H9 (cell line): ENCODE results near the gene KCTD20. TPM values are rescaled to one million over a fixed set of nuclear protein-coding genes. Genes with fewer than 3 reads are reported as not detected.

Source experiments
- DNase-seq: peaks from one replicate; pipeline ENCODE4 v3.0.0-alpha.2; 2017
- H2AFZ ChIP-seq: one replicate; pipeline ENCODE4 v1.6.1; 2013; ENCODE audit warnings: mild to moderate bottlenecking, low read length, control low read depth, moderate library complexity
- H2AK5ac ChIP-seq: 2 replicates; pipeline ENCODE4 v1.6.1; 2013; ENCODE audit warnings: low read length, control low read depth, mixed read lengths; ENCODE audit not compliant: insufficient read length
- H2BK120ac ChIP-seq: one replicate; pipeline ENCODE4 v1.6.1; 2013; ENCODE audit warnings: low read depth, mild to moderate bottlenecking, low read length, control low read depth, inconsistent platforms; ENCODE audit not compliant: poor library complexity, severe bottlenecking
- H2BK12ac ChIP-seq: 2 replicates; pipeline ENCODE4 v1.6.1; 2013; ENCODE audit warnings: low read length, control low read depth, mixed read lengths, low read depth; ENCODE audit not compliant: insufficient read length
- H2BK15ac ChIP-seq: 2 replicates; pipeline ENCODE4 v1.6.1; 2013; ENCODE audit warnings: low read depth, low read length, control low read depth
- H2BK20ac ChIP-seq: one replicate; pipeline ENCODE4 v1.6.1; 2013; ENCODE audit warnings: low read depth, mild to moderate bottlenecking, low read length, control low read depth, inconsistent platforms; ENCODE audit not compliant: poor library complexity, severe bottlenecking
- H2BK5ac ChIP-seq: 2 replicates; pipeline ENCODE4 v1.6.1; 2013; ENCODE audit warnings: low read length, control low read depth, mixed read lengths; ENCODE audit not compliant: insufficient read length
- H3K14ac ChIP-seq: 2 replicates; pipeline ENCODE4 v1.6.1; 2013; ENCODE audit warnings: low read length, control low read depth; ENCODE audit not compliant: insufficient read depth
- H3K18ac ChIP-seq: 2 replicates; pipeline ENCODE4 v1.6.1; 2013; ENCODE audit warnings: low read depth, mild to moderate bottlenecking, mixed read lengths, low read length, control low read depth; ENCODE audit not compliant: insufficient read length
- H3K23ac ChIP-seq: 2 replicates; pipeline ENCODE4 v1.6.1; 2013; ENCODE audit warnings: low read length, control low read depth, mixed read lengths, low read depth; ENCODE audit not compliant: insufficient read length
- H3K23me2 ChIP-seq: 2 replicates; pipeline ENCODE4 v1.6.1; 2013; ENCODE audit warnings: low read depth, mild to moderate bottlenecking, mixed read lengths, low read length, control low read depth; ENCODE audit not compliant: insufficient read length, poor library complexity, severe bottlenecking
- H3K27ac ChIP-seq: 2 replicates; pipeline ENCODE4 v1.5.1; 2013; ENCODE audit warnings: low read length, control low read depth, mixed read lengths, low read depth; ENCODE audit not compliant: insufficient read length
- H3K27me3 ChIP-seq: 2 replicates; pipeline ENCODE4 v1.6.1; 2013; ENCODE audit warnings: low read length, control low read depth, inconsistent platforms; ENCODE audit not compliant: insufficient read depth
- H3K4ac ChIP-seq: 2 replicates; pipeline ENCODE4 v1.6.1; 2013; ENCODE audit warnings: low read depth, mild to moderate bottlenecking, control low read depth, inconsistent platforms, low read length, moderate library complexity
- H3K4me1 ChIP-seq: 2 replicates; pipeline ENCODE4 v1.6.1; 2013; ENCODE audit warnings: low read length, control low read depth, inconsistent platforms; ENCODE audit not compliant: insufficient read depth
- H3K4me2 ChIP-seq: 2 replicates; pipeline ENCODE4 v1.6.1; 2013; ENCODE audit warnings: low read length, control low read depth, mixed read lengths; ENCODE audit not compliant: insufficient read length, insufficient read depth
- H3K56ac ChIP-seq: 2 replicates; pipeline ENCODE4 v1.6.1; 2013; ENCODE audit warnings: low read depth, mild to moderate bottlenecking, mixed read lengths, low read length, control low read depth; ENCODE audit not compliant: insufficient read length
- H3K79me1 ChIP-seq: 2 replicates; pipeline ENCODE4 v1.6.1; 2013; ENCODE audit warnings: low read depth, mild to moderate bottlenecking, moderate library complexity, low read length, control low read depth, inconsistent platforms; ENCODE audit not compliant: insufficient read depth, poor library complexity, severe bottlenecking
- H3K79me2 ChIP-seq: 2 replicates; pipeline ENCODE4 v1.6.1; 2013; ENCODE audit warnings: low read length, control low read depth, inconsistent platforms; ENCODE audit not compliant: insufficient read depth
- H3K9ac ChIP-seq: 2 replicates; pipeline ENCODE4 v1.6.1; 2013; ENCODE audit warnings: low read length, control low read depth, mixed read lengths; ENCODE audit not compliant: insufficient read length; ENCODE audit errors: extremely low read depth
- H3K9me3 ChIP-seq: one replicate; pipeline ENCODE4 v1.6.1; 2013; ENCODE audit warnings: low read depth, low read length, inconsistent platforms; ENCODE audit not compliant: control insufficient read depth
- H3T11ph ChIP-seq: one replicate; pipeline ENCODE4 v1.6.1; 2013; ENCODE audit warnings: mild to moderate bottlenecking, low read length, control low read depth, inconsistent platforms
- H4K20me1 ChIP-seq: one replicate; pipeline ENCODE4 v1.6.1; 2013; ENCODE audit not compliant: control insufficient read depth, insufficient read length, insufficient read depth
- H4K5ac ChIP-seq: 2 replicates; pipeline ENCODE4 v1.6.1; 2013; ENCODE audit warnings: low read depth, mild to moderate bottlenecking, mixed read lengths, low read length, control low read depth; ENCODE audit not compliant: insufficient read length
- H4K8ac ChIP-seq: replicated peaks from 2 replicates; pipeline ENCODE4 v1.6.1; 2013; ENCODE audit warnings: low read length, control low read depth, mixed read lengths, low read depth; ENCODE audit not compliant: insufficient read length
- H4K91ac ChIP-seq: 2 replicates; pipeline ENCODE4 v1.6.1; 2013; ENCODE audit warnings: low read depth, mild to moderate bottlenecking, moderate library complexity, mixed read lengths, low read length, control low read depth; ENCODE audit not compliant: insufficient read length
- H3K27ac Mint-ChIP-seq, 3 experiments: 2 replicates in 2 of 3; 3 replicates in 1 of 3; pipeline ENCODE4 v1.8.0; 2020 to 2021; ENCODE audit warnings: mixed read lengths in 3 of 3, mild to moderate bottlenecking in 1 of 3, moderate library complexity in 1 of 3
- H3K27me3 Mint-ChIP-seq: 2 replicates; pipeline ENCODE4 v1.8.0; 2021; ENCODE audit warnings: low read depth, mild to moderate bottlenecking, moderate library complexity, mixed read lengths
- H3K36me3 Mint-ChIP-seq, 3 experiments: 2 replicates in 2 of 3; 3 replicates in 1 of 3; pipeline ENCODE4 v1.8.0; 2020 to 2021; ENCODE audit warnings: low read depth in 3 of 3, mixed read lengths in 3 of 3; ENCODE audit not compliant: insufficient read depth in 1 of 3
- H3K4me1 Mint-ChIP-seq, 2 experiments: 2 replicates each; pipeline ENCODE4 v1.8.0; 2020; ENCODE audit warnings: mixed read lengths in 2 of 2
- H3K4me3 Mint-ChIP-seq, 2 experiments: 2 replicates in 1 of 2; 3 replicates in 1 of 2; pipeline ENCODE4 v1.8.0; 2020 to 2021; ENCODE audit warnings: mild to moderate bottlenecking in 2 of 2, mixed read lengths in 2 of 2, moderate library complexity in 1 of 2
- H3K9me3 Mint-ChIP-seq, 2 experiments: 2 replicates in 1 of 2; 3 replicates in 1 of 2; pipeline ENCODE4 v1.8.0; 2020; ENCODE audit warnings: mild to moderate bottlenecking in 2 of 2, mixed read lengths in 2 of 2, moderate library complexity in 1 of 2
- WGBS: extraction: QIAGEN DNeasy Blood & Tissue Kit; methylation state at CpG from one replicate; pipeline ENCODE4 v1.1.7; 2013; ENCODE audit warnings: missing lambda C conversion rate, low lambda C conversion rate, mixed read lengths; ENCODE audit not compliant: insufficient read length; ENCODE audit errors: extremely low coverage; 5-methylcytosine and 5-hydroxymethylcytosine counted together
- total RNA-seq: library from RNA; stranded (reverse); gene quantifications from 2 replicates; pipeline ENCODE4 v1.2.1, GENCODE V29; 2021
- TF ChIP-seq, protein P1 (sequence below): fragments of 200-600 bp; sonication (generic); conservative IDR thresholded peaks from 3 replicates; pipeline ENCODE4 v1.8.0; 2021; ENCODE audit warnings: antibody characterized with exemption, mild to moderate bottlenecking

KCTD20 gene
- total RNA-seq, 1 experiment from 2014 or later: 22.6 TPM

DNA sequence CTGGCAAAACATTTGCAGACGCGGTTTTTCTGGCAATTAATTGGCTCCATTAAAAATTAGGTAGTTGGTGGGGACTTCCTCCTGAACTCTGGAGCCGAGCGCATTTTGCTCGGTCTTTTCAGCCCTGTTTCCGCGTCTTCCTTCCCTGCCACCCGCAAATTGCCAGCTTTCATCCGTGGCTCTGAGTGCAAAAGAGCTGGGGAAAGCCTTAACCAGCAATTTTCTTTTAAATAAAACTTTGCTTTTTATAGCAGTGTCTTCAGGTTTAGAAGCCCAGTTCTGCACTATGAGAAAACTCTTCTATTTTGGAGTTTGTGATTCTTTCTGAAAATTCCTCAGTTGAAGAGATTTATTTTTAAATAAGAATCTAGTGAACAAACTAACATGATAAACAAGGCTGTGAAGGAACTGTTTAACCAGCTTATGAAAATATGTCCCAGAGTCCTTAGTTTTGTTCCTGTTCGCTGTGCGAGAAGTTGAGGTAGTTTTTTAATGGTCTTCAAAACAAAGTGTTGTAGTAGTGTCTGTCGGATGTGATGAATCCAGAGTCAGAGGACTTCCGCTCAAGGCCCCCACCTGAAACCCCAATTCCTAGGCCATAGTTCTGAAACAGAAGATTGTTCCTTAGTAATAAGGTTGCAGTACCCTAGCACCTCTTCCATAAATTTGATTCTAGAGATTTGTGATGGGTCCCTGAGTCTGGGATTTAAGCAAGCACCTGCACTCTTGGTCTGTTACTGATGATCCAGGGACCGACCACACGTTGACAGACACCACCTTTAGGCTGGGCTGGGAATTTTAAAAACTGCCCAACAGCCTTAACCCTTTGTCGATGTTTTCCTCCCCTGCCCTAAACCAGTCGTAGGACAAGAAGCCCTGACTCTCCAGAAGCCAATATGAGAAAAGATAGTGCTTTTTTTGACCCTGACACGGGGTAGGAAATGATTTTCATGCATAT, 950 bp downstream of the KCTD20 start:
- H2AFZ ChIP-seq: no peak overlapping the region
- H4K91ac ChIP-seq: no peak overlapping the region

More for the DNA sequence above, 950 bp downstream of the KCTD20 start:
- Mint-ChIP-seq H3K27me3 (no peaks in the 10 kb centered on the region), H3K4me3 (peak overlapping the region; percentile 95 to 98), H3K36me3 (peaks cover 6 to 9% (median 9%) of the 10 kb centered on the region in 3 experiments), H3K27ac (peak overlapping the region; percentile 85 to 97 (median 96)), H3K9me3 (peaks cover 0 to 3% of the 10 kb centered on the region in 2 experiments; a peak in 2 of 5 replicates), H3K4me1 (peaks cover 26% of the 10 kb centered on the region in 2 experiments)
- WGBS: no CpG with 5 or more reads among the region's 18 CpGs
- Histone ChIP-seq H3K4me1 (no peaks in the 10 kb centered on the region), H4K20me1 (no peaks in the 10 kb centered on the region), H3K79me1 (no peaks in the 10 kb centered on the region), H3K18ac (no peak overlapping the region), H3K9ac (peak overlapping the region; percentile 72), H3K56ac (no peak overlapping the region), H2BK120ac (no peak overlapping the region), H3K79me2 (peaks cover 11% of the 10 kb centered on the region; the same call in 1 of the 2 replicates), H3K14ac (no peak overlapping the region), H2AK5ac (no peak overlapping the region), H2BK12ac (no peak overlapping the region), H4K5ac (no peak overlapping the region), H3K9me3 (no peaks in the 10 kb centered on the region), H3K23me2 (peaks cover 9% of the 10 kb centered on the region), H3K27me3 (no peaks in the 10 kb centered on the region), H4K8ac (no peak overlapping the region), H3K4ac (no peak overlapping the region), H3K23ac (no peak overlapping the region), H2BK15ac (no peak overlapping the region), H3T11ph (no peak overlapping the region), H2BK5ac (no peak overlapping the region), H3K27ac (no peak overlapping the region), H3K4me2 (peak overlapping the region; percentile 56), H2BK20ac (no peak overlapping the region)
- DNase-seq: peak; percentile 49
- TF ChIP-seq, protein P1, sequence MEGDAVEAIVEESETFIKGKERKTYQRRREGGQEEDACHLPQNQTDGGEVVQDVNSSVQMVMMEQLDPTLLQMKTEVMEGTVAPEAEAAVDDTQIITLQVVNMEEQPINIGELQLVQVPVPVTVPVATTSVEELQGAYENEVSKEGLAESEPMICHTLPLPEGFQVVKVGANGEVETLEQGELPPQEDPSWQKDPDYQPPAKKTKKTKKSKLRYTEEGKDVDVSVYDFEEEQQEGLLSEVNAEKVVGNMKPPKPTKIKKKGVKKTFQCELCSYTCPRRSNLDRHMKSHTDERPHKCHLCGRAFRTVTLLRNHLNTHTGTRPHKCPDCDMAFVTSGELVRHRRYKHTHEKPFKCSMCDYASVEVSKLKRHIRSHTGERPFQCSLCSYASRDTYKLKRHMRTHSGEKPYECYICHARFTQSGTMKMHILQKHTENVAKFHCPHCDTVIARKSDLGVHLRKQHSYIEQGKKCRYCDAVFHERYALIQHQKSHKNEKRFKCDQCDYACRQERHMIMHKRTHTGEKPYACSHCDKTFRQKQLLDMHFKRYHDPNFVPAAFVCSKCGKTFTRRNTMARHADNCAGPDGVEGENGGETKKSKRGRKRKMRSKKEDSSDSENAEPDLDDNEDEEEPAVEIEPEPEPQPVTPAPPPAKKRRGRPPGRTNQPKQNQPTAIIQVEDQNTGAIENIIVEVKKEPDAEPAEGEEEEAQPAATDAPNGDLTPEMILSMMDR: peak; percentile 54
